ENCODE results near the gene PLCH1.

PLCH1 gene

DNA sequence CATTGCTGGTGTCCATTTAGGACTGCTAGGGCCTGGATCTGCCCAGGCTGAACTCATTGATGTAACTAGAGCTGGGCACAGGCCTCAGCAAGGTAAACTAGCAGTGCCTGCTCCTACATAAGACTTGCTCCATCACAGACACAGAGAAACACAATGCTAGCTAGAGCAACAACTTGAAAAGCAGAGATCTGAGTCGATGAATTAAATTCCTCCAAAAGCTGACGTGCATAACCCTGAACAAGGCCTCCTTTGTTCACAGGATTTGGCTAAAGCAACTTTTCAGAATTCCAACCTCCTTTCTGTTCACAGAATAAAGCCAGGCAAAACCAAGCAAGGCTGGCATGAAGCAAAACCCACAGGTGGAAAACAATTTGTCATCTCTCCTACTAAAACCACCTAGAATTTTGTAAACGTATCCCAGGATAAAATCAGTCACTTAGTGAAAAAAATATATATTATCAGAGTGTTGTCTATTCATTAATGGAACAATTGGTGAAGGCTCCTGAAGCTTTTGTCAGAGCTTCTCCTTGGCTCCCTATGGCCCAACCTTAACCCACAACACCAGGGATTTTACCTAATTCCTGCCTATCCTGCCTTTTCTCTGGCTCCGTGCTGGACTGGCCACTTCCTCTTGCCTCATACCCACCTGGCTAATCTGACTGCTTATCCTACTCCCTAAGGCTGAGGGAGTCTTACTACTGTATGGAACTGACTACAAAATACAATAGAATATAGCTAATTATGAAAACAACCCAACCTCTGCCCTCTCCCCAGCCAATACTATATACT is 39.9 kb downstream of the PLCH1 start:
- no peak overlapping the region for H3K18ac ChIP-seq (ENCODE audit: low read length)
- no peak overlapping the region for H3K4me3 ChIP-seq (ENCODE audit: low read length)
- no peaks in the 10 kb centered on the region for H3K27me3 ChIP-seq (ENCODE audit: insufficient read depth, low read length, poor library complexity)
- H3K9ac ChIP-seq (ENCODE audit: low read length) = no peak overlapping the region
- H3K36me3 ChIP-seq (ENCODE audit: control insufficient read depth, insufficient read depth, low read length) = no peaks in the 10 kb centered on the region
- H2AK5ac ChIP-seq (ENCODE audit: low read length) = no peak overlapping the region
- no peak for DNase-seq
- H3K27ac ChIP-seq (ENCODE audit: low read depth, low read length) = no peak overlapping the region
- no peak overlapping the region for H3K56ac ChIP-seq (ENCODE audit: low read length)
- no peak overlapping the region for H2BK15ac ChIP-seq (replicated peaks; ENCODE audit: low read depth)
- H3K4me1 ChIP-seq (ENCODE audit: control insufficient read depth, low read depth, low read length) = no peaks in the 10 kb centered on the region
- H3K4me2 ChIP-seq (ENCODE audit: low read length) = no peak overlapping the region
- H3K79me2 ChIP-seq (ENCODE audit: control insufficient read depth, insufficient read depth, low read length) = no peaks in the 10 kb centered on the region
- no peak overlapping the region for H2BK120ac ChIP-seq (ENCODE audit: low read depth, low read length)
- no peak overlapping the region for H2BK5ac ChIP-seq (ENCODE audit: low read length)
- H4K8ac ChIP-seq (ENCODE audit: low read depth, low read length) = no peak overlapping the region
- H3K23ac ChIP-seq (ENCODE audit: low read length) = no peak overlapping the region
- no peaks in the 10 kb centered on the region for H3K79me1 ChIP-seq (ENCODE audit: low read length)
- WGBS (ENCODE audit: extremely low coverage, insufficient coverage, low lambda C conversion rate) = no CpG with 5 or more reads among the region's 4 CpGs
- H3K4ac ChIP-seq (ENCODE audit: low read depth, low read length) = no peak overlapping the region
- no peak overlapping the region for H4K5ac ChIP-seq (ENCODE audit: low read length)

GRCh38 chr3:155704061-155704460 is 40.8 kb downstream of the PLCH1 start:
- no peaks in the 10 kb centered on the region for H3K79me1 ChIP-seq (ENCODE audit: low read length)
- H3K4me2 ChIP-seq (ENCODE audit: low read length) = no peak overlapping the region
- H3K9ac ChIP-seq (ENCODE audit: low read length) = no peak overlapping the region
- no peaks in the 10 kb centered on the region for H3K27me3 ChIP-seq (ENCODE audit: insufficient read depth, low read length, poor library complexity)
- H3K36me3 ChIP-seq (ENCODE audit: control insufficient read depth, insufficient read depth, low read length) = no peaks in the 10 kb centered on the region
- H2AK5ac ChIP-seq (ENCODE audit: low read length) = no peak overlapping the region
- no peaks in the 10 kb centered on the region for H3K79me2 ChIP-seq (ENCODE audit: control insufficient read depth, insufficient read depth, low read length)
- H2BK5ac ChIP-seq (ENCODE audit: low read length) = no peak overlapping the region
- no peak overlapping the region for H3K23ac ChIP-seq (ENCODE audit: low read length)
- H2BK120ac ChIP-seq (ENCODE audit: low read depth, low read length) = no peak overlapping the region
- H3K4me3 ChIP-seq (ENCODE audit: low read length) = no peak overlapping the region
- no CpG with 5 or more reads among the region's 6 CpGs for WGBS (ENCODE audit: extremely low coverage, insufficient coverage, low lambda C conversion rate)
- H3K27ac ChIP-seq (ENCODE audit: low read depth, low read length) = no peak overlapping the region
- no peaks in the 10 kb centered on the region for H3K4me1 ChIP-seq (ENCODE audit: control insufficient read depth, low read depth, low read length)
- H4K8ac ChIP-seq (ENCODE audit: low read depth, low read length) = no peak overlapping the region
- no peak overlapping the region for H3K56ac ChIP-seq (ENCODE audit: low read length)
- no peak overlapping the region for H4K5ac ChIP-seq (ENCODE audit: low read length)
- H2BK15ac ChIP-seq (replicated peaks; ENCODE audit: low read depth) = no peak overlapping the region
- DNase-seq = no peak
- H3K18ac ChIP-seq (ENCODE audit: low read length) = no peak overlapping the region
- H3K4ac ChIP-seq (ENCODE audit: low read depth, low read length) = no peak overlapping the region

GRCh38 chr3:155702745-155703591 is 41.9 kb downstream of the PLCH1 start:
- H3K27ac ChIP-seq (ENCODE audit: low read depth, low read length) = no peak overlapping the region
- DNase-seq = no peak
- H4K8ac ChIP-seq (ENCODE audit: low read depth, low read length) = no peak overlapping the region
- H2BK5ac ChIP-seq (ENCODE audit: low read length) = no peak overlapping the region
- no peaks in the 10 kb centered on the region for H3K36me3 ChIP-seq (ENCODE audit: control insufficient read depth, insufficient read depth, low read length)
- no peak overlapping the region for H3K18ac ChIP-seq (ENCODE audit: low read length)
- no peaks in the 10 kb centered on the region for H3K27me3 ChIP-seq (ENCODE audit: insufficient read depth, low read length, poor library complexity)
- no peaks in the 10 kb centered on the region for H3K4me1 ChIP-seq (ENCODE audit: control insufficient read depth, low read depth, low read length)
- H3K4me2 ChIP-seq (ENCODE audit: low read length) = no peak overlapping the region
- no peak overlapping the region for H2BK15ac ChIP-seq (replicated peaks; ENCODE audit: low read depth)
- no peak overlapping the region for H2BK120ac ChIP-seq (ENCODE audit: low read depth, low read length)
- WGBS (ENCODE audit: extremely low coverage, insufficient coverage, low lambda C conversion rate) = 100% methylated on average over 2 of the region's 6 CpGs
- H2AK5ac ChIP-seq (ENCODE audit: low read length) = no peak overlapping the region
- no peak overlapping the region for H4K5ac ChIP-seq (ENCODE audit: low read length)
- H3K4ac ChIP-seq (ENCODE audit: low read depth, low read length) = no peak overlapping the region
- H3K56ac ChIP-seq (ENCODE audit: low read length) = no peak overlapping the region
- no peak overlapping the region for H3K23ac ChIP-seq (ENCODE audit: low read length)
- no peaks in the 10 kb centered on the region for H3K79me1 ChIP-seq (ENCODE audit: low read length)
- no peaks in the 10 kb centered on the region for H3K79me2 ChIP-seq (ENCODE audit: control insufficient read depth, insufficient read depth, low read length)
- H3K9ac ChIP-seq (ENCODE audit: low read length) = no peak overlapping the region
- no peak overlapping the region for H3K4me3 ChIP-seq (ENCODE audit: low read length)

DNA sequence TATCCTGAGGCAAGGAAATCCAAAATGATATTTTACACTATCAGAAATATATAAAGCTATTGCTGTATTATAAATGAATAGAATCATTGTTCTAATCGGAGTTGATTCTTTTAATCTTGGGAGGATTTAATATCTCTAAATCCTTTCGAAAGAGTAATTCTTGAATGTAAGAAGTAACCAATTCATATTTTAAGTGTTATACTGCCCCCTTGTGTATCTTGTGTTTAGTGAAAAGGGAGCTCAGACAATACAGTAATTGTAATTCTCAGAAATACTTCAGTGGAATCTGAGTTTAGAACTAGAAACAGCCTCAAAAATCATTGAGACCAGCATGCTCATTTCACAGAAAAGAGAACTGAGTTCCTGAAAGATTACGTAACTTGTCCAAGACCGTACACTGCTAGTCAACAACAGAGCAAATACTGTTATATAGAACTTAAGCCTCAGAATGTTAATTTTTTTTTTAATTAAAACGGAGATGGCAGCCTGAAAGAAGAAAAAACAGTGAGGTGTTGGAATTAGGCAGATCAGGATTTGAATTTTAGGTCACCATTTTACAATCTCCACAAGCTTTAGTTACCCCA is 42.9 kb downstream of the PLCH1 start:
- peak; percentile 67 for DNase-seq
- H2AK5ac ChIP-seq (ENCODE audit: low read length) = no peak overlapping the region

GRCh38 chr3:155697542-155697941 is 47.3 kb downstream of the PLCH1 start:
- Histone ChIP-seq H3K79me1 (ENCODE audit: low read length) (no peaks in the 10 kb centered on the region), H3K4me2 (ENCODE audit: low read length) (no peak overlapping the region), H3K9ac (ENCODE audit: low read length) (no peak overlapping the region), H2BK15ac (replicated peaks; ENCODE audit: low read depth) (no peak overlapping the region), H4K8ac (ENCODE audit: low read depth, low read length) (no peak overlapping the region), H3K23ac (ENCODE audit: low read length) (no peak overlapping the region), H3K27me3 (ENCODE audit: insufficient read depth, low read length, poor library complexity) (no peaks in the 10 kb centered on the region), H3K79me2 (ENCODE audit: control insufficient read depth, insufficient read depth, low read length) (no peaks in the 10 kb centered on the region), H3K36me3 (ENCODE audit: control insufficient read depth, insufficient read depth, low read length) (no peaks in the 10 kb centered on the region), H2BK120ac (ENCODE audit: low read depth, low read length) (no peak overlapping the region), H3K56ac (ENCODE audit: low read length) (no peak overlapping the region), H3K18ac (ENCODE audit: low read length) (no peak overlapping the region), H3K27ac (ENCODE audit: low read depth, low read length) (no peak overlapping the region), H3K4me3 (ENCODE audit: low read length) (no peak overlapping the region), H3K4ac (ENCODE audit: low read depth, low read length) (no peak overlapping the region), H3K4me1 (ENCODE audit: control insufficient read depth, low read depth, low read length) (no peaks in the 10 kb centered on the region), H4K5ac (ENCODE audit: low read length) (no peak overlapping the region), H2BK5ac (ENCODE audit: low read length) (no peak overlapping the region), H2AK5ac (ENCODE audit: low read length) (no peak overlapping the region)
- no peak for DNase-seq
- WGBS (ENCODE audit: extremely low coverage, insufficient coverage, low lambda C conversion rate) = no CpG with 5 or more reads among the region's 2 CpGs

More for the DNA sequence above, 42.9 kb downstream of the PLCH1 start:
- H3K4me1 ChIP-seq (ENCODE audit: control insufficient read depth, low read depth, low read length) = no peaks in the 10 kb centered on the region
- no peak overlapping the region for H2BK15ac ChIP-seq (replicated peaks; ENCODE audit: low read depth)
- no peak overlapping the region for H4K5ac ChIP-seq (ENCODE audit: low read length)
- H4K8ac ChIP-seq (ENCODE audit: low read depth, low read length) = no peak overlapping the region
- no peak overlapping the region for H3K56ac ChIP-seq (ENCODE audit: low read length)
- H3K36me3 ChIP-seq (ENCODE audit: control insufficient read depth, insufficient read depth, low read length) = no peaks in the 10 kb centered on the region
- no peak overlapping the region for H3K27ac ChIP-seq (ENCODE audit: low read depth, low read length)
- no CpG with 5 or more reads among the region's 5 CpGs for WGBS (ENCODE audit: extremely low coverage, insufficient coverage, low lambda C conversion rate)
- H3K9ac ChIP-seq (ENCODE audit: low read length) = no peak overlapping the region
- H2BK120ac ChIP-seq (ENCODE audit: low read depth, low read length) = no peak overlapping the region
- H3K79me1 ChIP-seq (ENCODE audit: low read length) = no peaks in the 10 kb centered on the region
- no peaks in the 10 kb centered on the region for H3K27me3 ChIP-seq (ENCODE audit: insufficient read depth, low read length, poor library complexity)
- H3K18ac ChIP-seq (ENCODE audit: low read length) = no peak overlapping the region
- no peak overlapping the region for H3K23ac ChIP-seq (ENCODE audit: low read length)
- H3K4ac ChIP-seq (ENCODE audit: low read depth, low read length) = no peak overlapping the region
- no peaks in the 10 kb centered on the region for H3K79me2 ChIP-seq (ENCODE audit: control insufficient read depth, insufficient read depth, low read length)
- H3K4me3 ChIP-seq (ENCODE audit: low read length) = no peak overlapping the region
- H2BK5ac ChIP-seq (ENCODE audit: low read length) = no peak overlapping the region
- no peak overlapping the region for H3K4me2 ChIP-seq (ENCODE audit: low read length)
